ENCODE data around the gene TMED10.

The TMED10 gene

GRCh38 chr14:75176142-75176820 lies at the start of gene TMED10:
Gene TMED10 (minus strand): TSS chr14:75176612. CDS start chr14:75176579, 33 bp downstream.
- DNase-seq, result peak; percentile 77 to 95

GRCh38 chr14:75224561-75224960 lies 48.1 kb upstream of the TMED10 start:
- no peak for DNase-seq

- peak; percentile 79 to 84 for DNase-seq
Measured at GRCh38 chr14:75223664-75224154, 47.3 kb upstream of the TMED10 start.

GRCh38 chr14:75222208-75222701 lies 45.8 kb upstream of the TMED10 start:
- DNase-seq, result peak; percentile 89 to 94

GRCh38 chr14:75221797-75222196 lies 45.4 kb upstream of the TMED10 start:
- no peak for DNase-seq

- peak; percentile 62 to 78 for DNase-seq
Measured at GRCh38 chr14:75220156-75220555, 43.7 kb upstream of the TMED10 start.

GRCh38 chr14:75217508-75218206 lies 41.2 kb upstream of the TMED10 start:
- DNase-seq, result no peak

GRCh38 chr14:75216427-75217006 lies 40.1 kb upstream of the TMED10 start:
- no peak for DNase-seq

- no peak for DNase-seq
Measured at GRCh38 chr14:75215520-75215919, 39.1 kb upstream of the TMED10 start.

- no peak for DNase-seq
Measured at GRCh38 chr14:75214558-75214957, 38.1 kb upstream of the TMED10 start.

GRCh38 chr14:75213172-75213571 lies 36.8 kb upstream of the TMED10 start:
- DNase-seq, result no peak

GRCh38 chr14:75208843-75209242 lies 32.4 kb upstream of the TMED10 start:
- no peak for DNase-seq

GRCh38 chr14:75206190-75206589 lies 29.8 kb upstream of the TMED10 start:
- DNase-seq, result no peak

GRCh38 chr14:75205591-75205990 lies 29.2 kb upstream of the TMED10 start:
- DNase-seq, result peak; percentile 71 to 77

GRCh38 chr14:75204116-75204515 lies 27.7 kb upstream of the TMED10 start:
- DNase-seq, result no peak

GRCh38 chr14:75202657-75203056 lies 26.2 kb upstream of the TMED10 start:
- no peak for DNase-seq

- DNase-seq, result no peak
Measured at GRCh38 chr14:75201087-75201486, 24.7 kb upstream of the TMED10 start.

GRCh38 chr14:75200451-75200850 lies 24.0 kb upstream of the TMED10 start:
- DNase-seq, result no peak

- no peak for DNase-seq
Measured at GRCh38 chr14:75198291-75198933, 22.0 kb upstream of the TMED10 start.

- DNase-seq, result no peak
Measured at GRCh38 chr14:75197338-75197737, 20.9 kb upstream of the TMED10 start.

- DNase-seq, result peak; percentile 64 to 69
Measured at GRCh38 chr14:75196468-75196867, 20.1 kb upstream of the TMED10 start.

- no peak for DNase-seq
Measured at GRCh38 chr14:75196064-75196463, 19.7 kb upstream of the TMED10 start.

- DNase-seq, result no peak
Measured at GRCh38 chr14:75191100-75191499, 14.7 kb upstream of the TMED10 start.

Data from inflammatory macrophage treated with lipopolysaccharide for 1 hour (primary cell).